HFFc6 (cell line): ENCODE measurements around the gene MOB3C. TPM values are rescaled to one million over a fixed set of nuclear protein-coding genes. Genes with fewer than 3 reads are reported as not detected.

Source experiments
- DNase-seq: peaks from one replicate; pipeline ENCODE4 v3.0.0-alpha.2; 2018
- H3K27ac Mint-ChIP-seq: 2 replicates; pipeline ENCODE4 v1.8.0; 2020; ENCODE audit warnings: mild to moderate bottlenecking, mixed read lengths
- H3K27me3 Mint-ChIP-seq: 2 replicates; pipeline ENCODE4 v1.8.0; 2021; ENCODE audit warnings: mild to moderate bottlenecking, moderate library complexity, mixed read lengths; ENCODE audit not compliant: insufficient read depth
- H3K36me3 Mint-ChIP-seq: 2 replicates; pipeline ENCODE4 v1.8.0; 2021; ENCODE audit warnings: low read depth, mixed read lengths
- H3K4me1 Mint-ChIP-seq: 2 replicates; pipeline ENCODE4 v1.8.0; 2020; ENCODE audit warnings: low read depth, mixed read lengths
- H3K4me3 Mint-ChIP-seq: 2 replicates; pipeline ENCODE4 v1.8.0; 2020; ENCODE audit warnings: mild to moderate bottlenecking, moderate library complexity, mixed read lengths
- H3K9me3 Mint-ChIP-seq: 2 replicates; pipeline ENCODE4 v1.8.0; 2020; ENCODE audit warnings: mild to moderate bottlenecking, mixed read lengths
- total RNA-seq, 6 experiments: library from RNA; stranded (reverse); fragmentation: NEBNext Ultra II Directional; extraction: Animal tissue kit (Norgen Biotek cat#: 25700); gene quantifications; 2 replicates in 1 of 6; 3 replicates in 5 of 6; pipeline ENCODE4 v1.2.3, GENCODE V29; 2021
- TF ChIP-seq, protein P1 (sequence below): fragments of 200-600 bp; sonication (generic); IDR thresholded peaks from 2 replicates; pipeline ENCODE4 v1.5.0; 2021; ENCODE audit warnings: antibody characterized with exemption, mild to moderate bottlenecking

The MOB3C gene
- total RNA-seq, 6 experiments from 2014 or later, result 6.3 to 8.5 (median 7.2) TPM

DNA sequence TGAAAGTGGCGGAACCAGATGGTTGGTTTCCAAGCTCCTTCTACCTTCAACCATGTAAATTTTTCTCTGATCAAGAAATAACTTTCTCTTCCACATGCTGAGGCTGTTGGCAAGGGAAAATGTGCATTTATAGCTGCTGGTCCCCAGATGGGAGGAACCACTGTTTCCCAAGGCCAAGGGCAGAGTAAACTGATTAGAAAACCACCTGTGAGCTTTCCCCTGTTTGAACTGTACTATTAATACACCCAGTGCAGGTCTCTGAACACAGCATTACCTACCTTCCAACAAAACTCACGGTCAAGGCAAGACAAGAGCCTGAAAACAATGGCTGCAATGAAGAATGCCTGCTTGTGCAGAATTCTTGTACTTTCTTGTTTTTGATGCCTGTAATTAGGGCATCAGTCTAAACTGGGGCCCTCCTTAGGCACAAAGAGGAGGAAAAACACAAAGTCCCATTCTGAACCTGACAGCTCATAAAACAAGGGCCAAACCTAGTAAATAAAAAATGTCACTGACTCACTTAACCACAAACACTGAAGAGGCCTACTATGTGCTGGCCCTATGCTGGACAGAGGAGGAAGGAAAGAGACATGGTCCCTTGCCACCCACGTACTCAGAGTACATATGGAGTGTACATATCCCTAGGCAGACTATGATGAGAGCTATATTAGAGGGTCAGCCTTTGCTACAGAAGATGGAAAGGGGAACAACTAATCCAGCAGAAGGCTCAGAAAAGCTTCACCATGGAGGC lies 15.2 kb downstream of the MOB3C start:
- peaks cover 59% of the 10 kb centered on the region for H3K4me1 Mint-ChIP-seq
- DNase-seq, result no peak
- H3K4me3 Mint-ChIP-seq, result no peak overlapping the region
- no peaks in the 10 kb centered on the region for H3K9me3 Mint-ChIP-seq
- H3K27ac Mint-ChIP-seq, result no peak overlapping the region
- peaks cover 9% of the 10 kb centered on the region for H3K36me3 Mint-ChIP-seq
- H3K27me3 Mint-ChIP-seq, result no peaks in the 10 kb centered on the region; the same call in 1 of the 2 replicates
- TF ChIP-seq, protein P1, sequence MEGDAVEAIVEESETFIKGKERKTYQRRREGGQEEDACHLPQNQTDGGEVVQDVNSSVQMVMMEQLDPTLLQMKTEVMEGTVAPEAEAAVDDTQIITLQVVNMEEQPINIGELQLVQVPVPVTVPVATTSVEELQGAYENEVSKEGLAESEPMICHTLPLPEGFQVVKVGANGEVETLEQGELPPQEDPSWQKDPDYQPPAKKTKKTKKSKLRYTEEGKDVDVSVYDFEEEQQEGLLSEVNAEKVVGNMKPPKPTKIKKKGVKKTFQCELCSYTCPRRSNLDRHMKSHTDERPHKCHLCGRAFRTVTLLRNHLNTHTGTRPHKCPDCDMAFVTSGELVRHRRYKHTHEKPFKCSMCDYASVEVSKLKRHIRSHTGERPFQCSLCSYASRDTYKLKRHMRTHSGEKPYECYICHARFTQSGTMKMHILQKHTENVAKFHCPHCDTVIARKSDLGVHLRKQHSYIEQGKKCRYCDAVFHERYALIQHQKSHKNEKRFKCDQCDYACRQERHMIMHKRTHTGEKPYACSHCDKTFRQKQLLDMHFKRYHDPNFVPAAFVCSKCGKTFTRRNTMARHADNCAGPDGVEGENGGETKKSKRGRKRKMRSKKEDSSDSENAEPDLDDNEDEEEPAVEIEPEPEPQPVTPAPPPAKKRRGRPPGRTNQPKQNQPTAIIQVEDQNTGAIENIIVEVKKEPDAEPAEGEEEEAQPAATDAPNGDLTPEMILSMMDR, result no peak

DNA sequence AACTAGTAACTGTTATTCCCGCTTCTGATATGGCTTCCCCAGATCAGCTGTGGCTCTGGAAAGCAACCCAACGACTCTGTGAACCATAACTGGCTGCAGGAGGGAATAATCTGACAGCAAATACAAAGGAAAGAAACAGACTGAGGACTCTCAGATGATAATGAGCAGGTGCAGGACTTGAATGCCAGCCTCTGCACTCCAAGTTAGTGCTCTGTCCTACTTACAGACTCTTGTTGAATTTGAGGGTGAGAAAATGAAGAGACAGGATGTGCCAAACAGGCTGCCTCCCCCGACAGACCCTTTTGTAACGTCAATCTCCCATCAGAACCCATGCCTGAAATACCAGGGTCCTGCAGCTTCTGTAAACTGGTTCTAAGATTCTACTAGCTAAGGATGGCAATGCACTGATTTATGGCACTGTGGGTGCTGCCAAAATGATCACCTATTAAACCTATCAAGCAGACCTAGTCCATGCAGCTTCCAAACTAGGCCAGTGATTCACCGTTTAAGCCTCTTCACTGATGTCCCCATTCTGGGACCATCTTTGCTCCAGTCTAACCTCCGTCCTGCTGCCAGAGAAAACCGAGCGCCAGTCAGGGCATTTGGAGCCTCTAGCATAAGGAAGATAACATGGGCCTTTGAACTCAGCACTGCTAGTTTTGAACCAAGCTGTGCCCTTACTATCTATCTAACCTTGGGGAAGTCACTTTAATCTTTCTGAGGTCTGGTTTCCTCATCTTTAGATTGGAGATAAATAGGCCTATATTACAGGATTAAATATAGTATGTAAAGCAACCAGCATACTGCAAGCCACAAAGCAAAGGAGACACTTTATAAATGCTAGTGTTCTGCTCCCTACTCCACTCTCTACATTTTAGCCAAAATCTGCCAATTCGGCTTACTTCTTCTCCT lies 17.3 kb downstream of the MOB3C start:
- TF ChIP-seq, protein P1, result no peak
- H3K9me3 Mint-ChIP-seq, result no peaks in the 10 kb centered on the region
- DNase-seq, result no peak
- peaks cover 9% of the 10 kb centered on the region for H3K36me3 Mint-ChIP-seq
- no peak overlapping the region for H3K4me3 Mint-ChIP-seq
- H3K27me3 Mint-ChIP-seq, result no peaks in the 10 kb centered on the region; the same call in 1 of the 2 replicates
- no peak overlapping the region for H3K27ac Mint-ChIP-seq
- peaks cover 43% of the 10 kb centered on the region for H3K4me1 Mint-ChIP-seq

DNA sequence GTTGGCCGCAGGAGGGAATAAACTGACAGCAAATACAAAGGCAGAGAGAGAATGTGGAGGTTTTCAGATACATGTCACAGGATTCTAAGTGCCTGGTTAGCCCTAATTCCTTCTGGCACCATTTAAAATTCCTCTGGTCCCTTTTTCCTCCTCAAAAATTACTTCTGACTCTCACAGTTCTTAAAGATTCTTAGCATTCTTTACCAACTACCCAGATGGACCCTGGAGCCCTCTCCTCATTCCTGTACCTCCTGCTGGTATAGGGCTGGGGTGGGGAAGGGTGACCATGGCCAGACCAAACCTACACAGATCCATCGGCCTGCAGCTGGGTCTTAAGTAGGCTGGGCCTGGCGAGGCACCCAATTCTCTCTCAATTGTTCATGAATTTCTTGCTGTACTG lies 19.8 kb downstream of the MOB3C start:
- Mint-ChIP-seq H3K4me3 (no peak overlapping the region), H3K27me3 (no peaks in the 10 kb centered on the region; the same call in 1 of the 2 replicates), H3K36me3 (peaks cover 23% of the 10 kb centered on the region), H3K4me1 (peaks cover 28% of the 10 kb centered on the region), H3K27ac (peak overlapping the region; percentile 8; the same call in 1 of the 2 replicates), H3K9me3 (no peaks in the 10 kb centered on the region)
- DNase-seq, result no peak
- TF ChIP-seq, protein P1, result no peak

DNA sequence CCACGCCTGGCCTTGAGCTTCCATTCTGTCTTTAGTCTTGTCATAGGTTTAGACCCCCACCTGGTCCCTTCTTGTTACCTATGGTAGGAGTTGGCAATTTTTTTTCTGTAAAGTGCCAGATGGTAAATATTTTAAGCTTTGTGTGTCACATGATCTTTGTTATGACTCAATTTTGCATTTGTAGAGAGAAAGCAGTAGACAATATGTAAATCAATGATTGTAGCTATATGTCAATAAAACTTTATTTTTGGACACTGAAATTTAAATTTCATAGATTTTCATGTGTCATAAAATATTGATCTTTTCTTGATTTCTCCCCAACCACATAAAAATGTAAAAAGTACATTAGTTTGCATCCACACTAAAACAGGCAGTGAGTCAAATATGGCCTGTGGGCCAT lies 20.6 kb downstream of the MOB3C start:
- TF ChIP-seq, protein P1, result no peak
- no peak overlapping the region for H3K27ac Mint-ChIP-seq
- no peak for DNase-seq
- peaks cover 21% of the 10 kb centered on the region for H3K4me1 Mint-ChIP-seq
- no peaks in the 10 kb centered on the region for H3K9me3 Mint-ChIP-seq
- no peak overlapping the region for H3K4me3 Mint-ChIP-seq
- H3K36me3 Mint-ChIP-seq, result peaks cover 23% of the 10 kb centered on the region
- no peaks in the 10 kb centered on the region for H3K27me3 Mint-ChIP-seq

DNA sequence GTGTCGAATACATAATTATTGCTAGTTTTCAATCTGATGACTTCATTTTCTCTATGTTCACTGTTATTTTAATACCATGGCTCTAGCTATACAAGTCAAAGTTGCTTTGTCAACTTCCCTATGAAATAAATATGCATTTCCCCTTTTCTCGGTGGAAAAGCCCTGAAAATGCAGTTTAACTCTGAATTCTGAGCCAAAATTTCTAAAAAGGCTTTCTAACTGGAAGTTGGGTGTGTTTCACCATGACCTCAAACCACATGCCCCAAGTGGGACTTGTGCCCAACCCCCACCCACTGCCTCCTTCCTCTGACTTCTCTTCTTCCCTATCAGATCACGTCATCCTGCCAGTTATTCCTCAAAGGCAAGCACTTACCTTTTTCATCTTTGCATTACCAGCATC lies 21.5 kb downstream of the MOB3C start:
- TF ChIP-seq, protein P1, result no peak
- H3K4me3 Mint-ChIP-seq, result no peak overlapping the region

More for the DNA sequence above, 21.5 kb downstream of the MOB3C start:
- no peaks in the 10 kb centered on the region for H3K27me3 Mint-ChIP-seq
- peaks cover 32% of the 10 kb centered on the region for H3K36me3 Mint-ChIP-seq
- H3K4me1 Mint-ChIP-seq, result peaks cover 16% of the 10 kb centered on the region
- DNase-seq, result no peak
- H3K9me3 Mint-ChIP-seq, result no peaks in the 10 kb centered on the region
- no peak overlapping the region for H3K27ac Mint-ChIP-seq
